Calu3 (cell line): ENCODE results near the gene MYO18B. TPM values are rescaled to one million over a fixed set of nuclear protein-coding genes. Genes with fewer than 3 reads are reported as not detected.

Experiments
- BruUV-seq: library from RNA; stranded (reverse); fragments of 400-500 nt; replicated peaks from 2 replicates; lab custom pipeline; 2021; lab: Mats Ljungman, UMichigan
- CTCF ChIA-PET: fragments of 300-600 bp; sonication (Branson Sonifier 250); formaldehyde crosslinking; loops from one replicate; lab custom pipeline; 2022; ENCODE audit warnings: antibody characterized with exemption; lab: Charles Lee
- DNase-seq: peaks from one replicate; pipeline ENCODE4 v3.0.0; 2022
- H3K27ac Mint-ChIP-seq: one replicate; pipeline ENCODE4 v1.8.0; 2022; ENCODE audit warnings: mixed read lengths; ENCODE audit not compliant: unreplicated experiment
- H3K27me3 Mint-ChIP-seq: one replicate; pipeline ENCODE4 v1.8.0; 2022; ENCODE audit warnings: mixed read lengths; ENCODE audit not compliant: unreplicated experiment
- H3K36me3 Mint-ChIP-seq: one replicate; pipeline ENCODE4 v1.8.0; 2022; ENCODE audit warnings: mild to moderate bottlenecking, moderate library complexity, mixed read lengths; ENCODE audit not compliant: insufficient read depth, unreplicated experiment
- H3K4me1 Mint-ChIP-seq: one replicate; pipeline ENCODE4 v1.8.0; 2022; ENCODE audit warnings: mild to moderate bottlenecking, low read depth, mixed read lengths; ENCODE audit not compliant: unreplicated experiment
- H3K4me3 Mint-ChIP-seq: one replicate; pipeline ENCODE4 v1.8.0; 2022; ENCODE audit warnings: mild to moderate bottlenecking, low read depth, moderate library complexity, mixed read lengths; ENCODE audit not compliant: unreplicated experiment
- H3K9me3 Mint-ChIP-seq: one replicate; pipeline ENCODE4 v1.8.0; 2022; ENCODE audit warnings: low read depth, mixed read lengths; ENCODE audit not compliant: unreplicated experiment
- intact Hi-C: fragments of 100-400 bp; cut with micrococcal nuclease; formaldehyde crosslinking; loops from one replicate; pipeline ENCODE4 v1.10.0; 2022; ENCODE audit not compliant: unreplicated experiment
- total RNA-seq: library from RNA; stranded (reverse); gene quantifications from 2 replicates; pipeline ENCODE4 v1.2.3, GENCODE V29; 2022
- TF ChIP-seq, protein P1 (sequence below): fragments of 200-600 bp; IDR thresholded peaks from one replicate; pipeline ENCODE4 v1.8.0; 2022; ENCODE audit warnings: antibody characterized with exemption; ENCODE audit not compliant: unreplicated experiment

MYO18B gene
- total RNA-seq, 1 experiment from 2014 or later = 0.59 TPM

- Mint-ChIP-seq H3K27ac (no peak overlapping the region), H3K27me3 (peaks cover 96% of the 10 kb centered on the region), H3K4me3 (no peak overlapping the region), H3K4me1 (no peaks in the 10 kb centered on the region), H3K36me3 (no peaks in the 10 kb centered on the region), H3K9me3 (no peaks in the 10 kb centered on the region)
- no TSS peak for BruUV-seq
- intact Hi-C loops = no loop called here
- CTCF ChIA-PET = no interaction called here
- DNase-seq = no peak
- TF ChIP-seq, protein P1, sequence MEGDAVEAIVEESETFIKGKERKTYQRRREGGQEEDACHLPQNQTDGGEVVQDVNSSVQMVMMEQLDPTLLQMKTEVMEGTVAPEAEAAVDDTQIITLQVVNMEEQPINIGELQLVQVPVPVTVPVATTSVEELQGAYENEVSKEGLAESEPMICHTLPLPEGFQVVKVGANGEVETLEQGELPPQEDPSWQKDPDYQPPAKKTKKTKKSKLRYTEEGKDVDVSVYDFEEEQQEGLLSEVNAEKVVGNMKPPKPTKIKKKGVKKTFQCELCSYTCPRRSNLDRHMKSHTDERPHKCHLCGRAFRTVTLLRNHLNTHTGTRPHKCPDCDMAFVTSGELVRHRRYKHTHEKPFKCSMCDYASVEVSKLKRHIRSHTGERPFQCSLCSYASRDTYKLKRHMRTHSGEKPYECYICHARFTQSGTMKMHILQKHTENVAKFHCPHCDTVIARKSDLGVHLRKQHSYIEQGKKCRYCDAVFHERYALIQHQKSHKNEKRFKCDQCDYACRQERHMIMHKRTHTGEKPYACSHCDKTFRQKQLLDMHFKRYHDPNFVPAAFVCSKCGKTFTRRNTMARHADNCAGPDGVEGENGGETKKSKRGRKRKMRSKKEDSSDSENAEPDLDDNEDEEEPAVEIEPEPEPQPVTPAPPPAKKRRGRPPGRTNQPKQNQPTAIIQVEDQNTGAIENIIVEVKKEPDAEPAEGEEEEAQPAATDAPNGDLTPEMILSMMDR = no peak
Observed at GRCh38 chr22:26054841-26055605, 313.0 kb downstream of the MYO18B start.

DNA sequence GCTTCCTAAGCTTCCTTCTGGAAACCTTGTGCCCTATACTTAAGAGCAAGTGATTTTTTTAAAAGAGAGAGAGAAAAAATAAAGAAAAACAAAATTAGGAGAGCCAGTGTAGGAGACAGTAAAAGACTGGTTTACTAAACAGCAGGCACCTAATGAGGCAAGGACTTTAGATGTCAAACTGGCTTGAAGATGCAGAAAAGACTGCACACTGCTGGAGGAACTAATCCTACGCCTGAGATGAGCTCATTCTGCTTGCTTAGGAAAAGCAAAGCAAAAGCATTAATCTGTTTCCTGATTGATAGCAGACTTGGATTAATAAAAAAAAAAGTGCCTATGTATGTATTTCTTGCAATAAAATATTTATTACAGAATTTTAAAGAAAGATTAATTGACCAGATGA, 313.7 kb downstream of the MYO18B start:
- H3K4me3 Mint-ChIP-seq = no peak overlapping the region
- no peak for DNase-seq
- no peaks in the 10 kb centered on the region for H3K9me3 Mint-ChIP-seq
- CTCF ChIA-PET = no interaction called here
- no peak overlapping the region for H3K27ac Mint-ChIP-seq
- H3K27me3 Mint-ChIP-seq = peaks cover 90% of the 10 kb centered on the region
- intact Hi-C loops = no loop called here
- H3K4me1 Mint-ChIP-seq = no peaks in the 10 kb centered on the region
- H3K36me3 Mint-ChIP-seq = no peaks in the 10 kb centered on the region
- TF ChIP-seq, protein P1 = no peak
- no TSS peak for BruUV-seq

- BruUV-seq = no TSS peak
- H3K4me1 Mint-ChIP-seq = no peaks in the 10 kb centered on the region
- CTCF ChIA-PET = no interaction called here
Observed at GRCh38 chr22:26056455-26057200, 314.6 kb downstream of the MYO18B start.

DNA sequence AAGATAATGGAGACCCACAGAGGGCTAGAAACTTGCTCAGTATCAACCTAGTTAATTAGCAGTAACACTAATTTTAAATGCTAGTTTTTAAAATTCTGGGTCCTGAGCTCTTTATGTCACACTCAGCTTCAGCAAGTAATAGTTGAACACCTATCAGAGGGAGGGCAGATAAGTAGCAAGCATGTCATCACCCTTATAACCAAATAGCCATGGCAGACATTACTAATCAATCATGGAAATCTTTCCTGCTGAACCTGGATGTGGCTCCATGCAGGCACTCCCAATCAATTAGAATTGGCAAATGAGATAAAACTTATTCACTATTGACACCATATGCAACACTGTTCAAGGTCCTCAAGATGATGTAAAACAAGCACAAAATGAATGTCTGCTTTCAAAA, 315.7 kb downstream of the MYO18B start:
- Mint-ChIP-seq H3K27ac (no peak overlapping the region), H3K9me3 (no peaks in the 10 kb centered on the region), H3K27me3 (peaks cover 90% of the 10 kb centered on the region), H3K36me3 (no peaks in the 10 kb centered on the region), H3K4me1 (no peaks in the 10 kb centered on the region), H3K4me3 (no peak overlapping the region)
- intact Hi-C loops = no loop called here
- no peak for DNase-seq
- TF ChIP-seq, protein P1 = no peak
- CTCF ChIA-PET = interaction anchor here (0.6 kb wide), 1 partner anchor 103 kb away, joined by 5 read pairs; no protein-coding TSS in a partner anchor
- no TSS peak for BruUV-seq

More at GRCh38 chr22:26056455-26057200, 314.6 kb downstream of the MYO18B start:
- intact Hi-C loops = no loop called here
- TF ChIP-seq, protein P1 = no peak
- no peak overlapping the region for H3K4me3 Mint-ChIP-seq
- H3K9me3 Mint-ChIP-seq = no peaks in the 10 kb centered on the region
- no peaks in the 10 kb centered on the region for H3K36me3 Mint-ChIP-seq
- no peak overlapping the region for H3K27ac Mint-ChIP-seq
- H3K27me3 Mint-ChIP-seq = peaks cover 90% of the 10 kb centered on the region
- no peak for DNase-seq
